CD4-positive, alpha-beta memory T cell (primary cell): ENCODE data around the gene TNFRSF25. TPM values are rescaled to one million over a fixed set of nuclear protein-coding genes. Genes with fewer than 3 reads are reported as not detected.
"Not testable (repeated sequence)": the region's sequence is repeated elsewhere in the genome, so short reads cannot be mapped to it uniquely, and the experiment has no call there.

Experiments used
- CTCF ChIA-PET: fragments of 350-600 bp; sonication (Branson Sonifier 250); formaldehyde crosslinking; loops from one replicate; lab custom pipeline; 2021; ENCODE audit warnings: inconsistent platforms; ENCODE audit not compliant: partially characterized antibody; lab: Charles Lee
- POLR2A ChIA-PET: fragments of 350-600 bp; sonication (Branson Sonifier 250); formaldehyde crosslinking; loops from one replicate; lab custom pipeline; 2021; ENCODE audit not compliant: partially characterized antibody; lab: Charles Lee
- DNase-seq, 5 donors: peaks; one replicate each; pipeline versions ENCODE4 v3.0.0 to v3.0.0-alpha.2; 2020 to 2022; ENCODE audit warnings: mixed read lengths in 1 of 5
- H3K27ac ChIP-seq: one replicate; pipeline ENCODE4 v1.7.0; 2013; ENCODE audit warnings: low read depth, low read length
- H3K27me3 ChIP-seq: 2 replicates; pipeline ENCODE4 v1.7.0; 2013; ENCODE audit warnings: mild to moderate bottlenecking, low read length, moderate library complexity; ENCODE audit not compliant: insufficient read depth
- H3K36me3 ChIP-seq: 2 replicates; pipeline ENCODE4 v1.7.0; 2013; ENCODE audit warnings: mild to moderate bottlenecking, low read length, moderate library complexity; ENCODE audit not compliant: insufficient read depth
- H3K4me1 ChIP-seq: 2 replicates; pipeline ENCODE4 v1.7.0; 2013; ENCODE audit warnings: mild to moderate bottlenecking, low read length, moderate library complexity; ENCODE audit not compliant: insufficient read depth
- H3K4me3 ChIP-seq, 2 donors: one replicate each; pipeline ENCODE4 v1.7.0; 2013; ENCODE audit warnings: low read length in 2 of 2, mild to moderate bottlenecking in 1 of 2
- H3K9me3 ChIP-seq, 2 donors: one replicate each; pipeline ENCODE4 v1.7.0; 2013; ENCODE audit warnings: low read length in 2 of 2, control low read depth in 1 of 2; ENCODE audit not compliant: control insufficient read depth in 1 of 2
- H3K27ac Mint-ChIP-seq, 7 donors: one replicate each; pipeline ENCODE4 v1.8.0; 2020 to 2021; ENCODE audit warnings: mixed read lengths in 7 of 7, mild to moderate bottlenecking in 6 of 7, inconsistent platforms in 3 of 7, moderate library complexity in 3 of 7
- H3K27me3 Mint-ChIP-seq, 2 donors: one replicate each; pipeline ENCODE4 v1.8.0; 2020 to 2021; ENCODE audit warnings: mixed read lengths in 2 of 2
- H3K36me3 Mint-ChIP-seq, 2 donors: one replicate each; pipeline ENCODE4 v1.8.0; 2020 to 2021; ENCODE audit warnings: mixed read lengths in 2 of 2, inconsistent platforms in 1 of 2, mild to moderate bottlenecking in 1 of 2
- H3K4me1 Mint-ChIP-seq, 4 donors: one replicate each; pipeline ENCODE4 v1.8.0; 2020 to 2021; ENCODE audit warnings: mixed read lengths in 4 of 4, mild to moderate bottlenecking in 1 of 4
- H3K4me3 Mint-ChIP-seq, 8 donors: one replicate each; pipeline ENCODE4 v1.8.0; 2020 to 2021; ENCODE audit warnings: mixed read lengths in 8 of 8, mild to moderate bottlenecking in 7 of 8, moderate library complexity in 6 of 8, inconsistent platforms in 3 of 8
- H3K9me3 Mint-ChIP-seq, 8 donors: one replicate each; pipeline ENCODE4 v1.8.0; 2020 to 2021; ENCODE audit warnings: mixed read lengths in 8 of 8, mild to moderate bottlenecking in 5 of 8, inconsistent platforms in 3 of 8, moderate library complexity in 1 of 8
- intact Hi-C: fragments of 100-400 bp; cut with micrococcal nuclease; formaldehyde crosslinking; loops from one replicate; pipeline ENCODE4 v1.15.1; 2023
- polyA plus RNA-seq, 2 donors: library from polyadenylated mRNA; unstranded; fragments of 300-500 nt; fragmentation: Illumina TruSeq; gene quantifications; one replicate each; pipeline ENCODE4 v1.2.3, GENCODE V29; 2021
- total RNA-seq, 2 experiments: library from RNA; stranded (reverse); gene quantifications; one replicate each; pipeline ENCODE4 v1.2.3, GENCODE V29; 2021

Gene TNFRSF25
- total and polyA plus RNA-seq, 4 experiments from 2014 or later = 28.9 to 415 (median 227) TPM

DNA sequence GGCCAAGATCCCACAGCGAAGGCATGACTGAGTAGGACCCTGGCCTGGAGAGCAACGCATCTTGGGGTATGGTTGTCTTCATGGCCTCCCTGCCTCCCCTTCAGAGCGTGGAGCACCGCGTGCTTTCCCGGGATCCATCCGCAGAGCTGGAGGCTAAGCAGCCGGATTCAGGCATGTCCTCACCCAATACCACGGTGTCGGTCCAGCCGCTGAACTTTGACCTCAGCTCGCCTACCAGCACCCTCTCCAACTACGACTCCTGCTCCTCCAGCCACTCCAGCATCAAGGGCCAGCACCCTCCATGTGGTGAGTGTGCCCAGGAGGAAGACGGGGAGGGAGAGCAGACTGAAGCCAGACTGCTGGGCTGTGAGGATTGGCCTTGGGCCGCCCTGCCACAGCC is 21.6 kb downstream of the TNFRSF25 start:
- H3K4me1 Mint-ChIP-seq = peaks cover 9 to 22% (median 15%) of the 10 kb centered on the region in 4 donors
- peaks cover 14 to 15% of the 10 kb centered on the region in 2 donors for H3K27me3 Mint-ChIP-seq
- Histone ChIP-seq H3K27ac (no peak overlapping the region), H3K27me3 (peaks cover 11% of the 10 kb centered on the region), H3K36me3 (no peaks in the 10 kb centered on the region), H3K4me3 (no peak overlapping the region), H3K9me3 (no peaks in the 10 kb centered on the region), H3K4me1 (peaks cover 36% of the 10 kb centered on the region)
- peaks cover 0 to under 1% (median 0%) of the 10 kb centered on the region in 8 donors for H3K9me3 Mint-ChIP-seq
- no peak overlapping the region for H3K27ac Mint-ChIP-seq
- intact Hi-C loops = no loop called here
- DNase-seq = no peak
- no peaks in the 10 kb centered on the region for H3K36me3 Mint-ChIP-seq
- CTCF ChIA-PET = interaction anchor here (1.1 to 2.0 kb wide), 2 partner anchors 19 to 21 kb away, joined by 4 to 6 read pairs; partner anchors contain the start of gene TNFRSF25
- H3K4me3 Mint-ChIP-seq = no peak overlapping the region
- POLR2A ChIA-PET = interaction anchor here (18.5 kb wide), 1 partner anchor 16 kb away, joined by 390 read pairs; the partner anchor contains the start of gene TNFRSF25

DNA sequence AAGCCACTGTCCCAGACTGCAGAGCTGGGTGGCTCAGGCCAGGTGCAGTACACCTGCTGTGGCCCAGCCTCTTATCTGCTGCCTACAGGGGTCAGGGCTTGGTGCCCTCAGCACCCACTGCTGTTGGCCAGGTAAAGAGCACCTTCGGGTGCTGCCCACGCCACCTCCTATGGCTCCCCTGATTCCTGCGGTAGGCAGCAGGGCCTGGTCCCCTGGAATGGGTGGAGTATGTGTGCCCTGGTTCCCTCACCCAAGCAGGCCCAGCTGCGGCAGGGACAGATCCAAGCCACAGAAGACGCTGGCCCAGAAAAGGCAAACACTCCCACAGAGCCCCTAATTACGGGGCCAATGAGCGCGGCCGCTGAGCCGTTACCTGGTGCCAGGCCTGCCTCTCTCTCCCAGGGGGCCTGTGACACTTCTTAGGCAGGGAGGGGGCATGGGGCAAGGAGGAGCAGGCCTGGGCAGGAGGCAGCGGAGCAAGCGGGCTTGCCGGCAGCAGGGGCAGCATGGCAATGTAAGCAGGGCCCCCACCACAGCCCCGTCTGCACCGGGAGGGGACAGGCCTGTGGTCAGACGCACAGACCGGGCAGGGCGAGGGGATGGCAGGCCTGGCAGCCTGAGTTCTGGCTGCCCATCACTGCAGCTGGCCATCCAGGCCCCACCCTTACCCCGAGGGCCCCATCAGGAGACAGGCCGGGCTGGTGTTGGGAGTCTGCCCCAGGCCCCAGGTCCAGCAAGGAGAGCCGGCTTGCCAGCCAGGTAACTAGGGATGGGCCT is 22.4 kb downstream of the TNFRSF25 start:
- Histone ChIP-seq H3K36me3 (no peaks in the 10 kb centered on the region), H3K4me3 (no peak overlapping the region), H3K27me3 (peaks cover 11% of the 10 kb centered on the region), H3K4me1 (peaks cover 32% of the 10 kb centered on the region), H3K27ac (no peak overlapping the region), H3K9me3 (no peaks in the 10 kb centered on the region)
- Mint-ChIP-seq H3K36me3 (no peaks in the 10 kb centered on the region), H3K27ac (no peak overlapping the region), H3K9me3 (no peaks in the 10 kb centered on the region), H3K4me1 (peaks cover 8 to 19% (median 13%) of the 10 kb centered on the region in 4 donors), H3K27me3 (peaks cover 13 to 16% of the 10 kb centered on the region in 2 donors), H3K4me3 (no peak overlapping the region)
- DNase-seq = no peak
- ChIA-PET CTCF (interaction anchor here (0.7 to 2.0 kb wide), 10 partner anchors 14 to 95 kb away, joined by 3 to 8 read pairs (median 4); partner anchors contain the start of gene TNFRSF25), POLR2A (interaction anchor here (18.5 kb wide), 1 partner anchor 17 kb away, joined by 390 read pairs; the partner anchor contains the start of gene TNFRSF25)
- intact Hi-C loops = no loop called here

DNA sequence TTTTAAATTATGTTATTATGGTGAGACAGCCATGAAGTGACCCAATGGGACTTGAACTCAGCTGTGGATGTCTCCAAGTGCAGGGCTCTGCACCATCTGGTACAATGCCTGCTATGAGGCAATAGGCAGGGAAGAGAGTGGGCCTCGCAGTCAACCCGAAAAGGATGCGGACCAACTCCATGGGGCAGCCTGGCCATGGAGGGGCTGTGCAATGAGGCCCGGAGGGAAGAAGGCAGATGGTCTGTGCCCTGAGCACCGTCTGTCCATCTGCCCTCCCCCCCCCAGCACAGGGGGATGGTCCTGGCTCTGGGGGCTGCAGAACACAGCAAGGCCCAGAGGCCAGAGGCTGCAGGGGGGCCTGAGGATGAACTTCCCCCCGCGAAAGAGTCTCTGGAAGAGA is 24.4 kb downstream of the TNFRSF25 start:
- CTCF ChIA-PET = interaction anchor here (1.3 to 7.7 kb wide), 8 partner anchors 20 to 195 kb away, joined by 3 to 88 read pairs (median 8); partner anchors contain the start of genes HES2 and TNFRSF25
- H3K9me3 Mint-ChIP-seq = no peaks in the 10 kb centered on the region
- peak overlapping the region in 3 of 8 donors; percentile 25 to 58 (median 57) for H3K4me3 Mint-ChIP-seq
- intact Hi-C loops = no loop called here
- H3K9me3 ChIP-seq = no peaks in the 10 kb centered on the region
- no peak for DNase-seq
- POLR2A ChIA-PET = interaction anchor here (1.0 to 18.5 kb wide), 3 partner anchors 18 to 161 kb away, joined by 4 to 390 read pairs (median 5); partner anchors contain the start of genes ACOT7, KLHL21 and TNFRSF25
- H3K36me3 Mint-ChIP-seq = no peaks in the 10 kb centered on the region
- peaks cover 13% of the 10 kb centered on the region for H3K4me1 ChIP-seq
- H3K4me1 Mint-ChIP-seq = peaks cover 12 to 21% (median 17%) of the 10 kb centered on the region in 4 donors
- H3K27me3 Mint-ChIP-seq = peaks cover 18 to 19% of the 10 kb centered on the region in 2 donors
- H3K27me3 ChIP-seq = peaks cover 9% of the 10 kb centered on the region
- H3K4me3 ChIP-seq = no peak overlapping the region
- H3K36me3 ChIP-seq = no peaks in the 10 kb centered on the region
- no peak overlapping the region for H3K27ac ChIP-seq
- H3K27ac Mint-ChIP-seq = no peak overlapping the region

DNA sequence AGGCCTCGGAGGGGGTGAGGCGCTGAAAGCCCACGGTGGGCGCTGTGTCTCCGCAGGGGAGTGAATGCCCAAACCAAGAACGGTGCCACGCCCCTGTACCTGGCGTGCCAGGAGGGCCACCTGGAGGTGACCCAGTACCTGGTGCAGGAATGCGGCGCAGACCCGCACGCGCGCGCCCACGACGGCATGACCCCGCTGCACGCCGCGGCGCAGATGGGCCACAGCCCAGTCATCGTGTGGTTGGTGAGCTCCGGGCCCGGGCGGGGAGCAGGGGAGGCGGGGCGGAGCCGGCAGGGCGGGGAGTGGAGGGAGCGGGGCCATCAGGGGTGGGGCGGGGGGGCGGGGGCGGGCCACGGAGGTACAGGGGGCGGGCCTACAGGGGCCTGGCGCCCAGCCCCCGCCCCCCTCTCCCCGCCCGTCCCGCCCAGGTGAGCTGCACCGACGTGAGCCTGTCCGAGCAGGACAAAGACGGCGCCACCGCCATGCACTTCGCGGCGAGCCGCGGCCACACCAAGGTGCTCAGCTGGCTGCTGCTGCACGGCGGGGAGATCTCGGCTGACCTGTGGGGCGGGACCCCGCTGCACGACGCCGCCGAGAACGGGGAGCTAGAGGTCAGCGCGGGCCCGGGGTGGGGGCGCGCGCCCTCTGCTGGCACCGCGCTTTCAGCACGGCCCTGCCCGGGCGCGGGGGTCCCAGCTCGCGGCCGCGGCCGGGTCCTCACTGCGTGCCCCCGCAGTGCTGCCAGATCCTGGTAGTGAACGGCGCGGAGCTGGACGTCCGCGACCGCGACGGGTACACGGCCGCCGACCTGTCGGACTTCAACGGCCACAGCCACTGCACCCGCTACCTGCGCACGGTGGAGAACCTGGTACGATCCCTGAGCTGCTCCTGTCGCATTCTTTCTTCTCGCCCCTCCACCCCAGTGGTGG is 25.5 kb downstream of the TNFRSF25 start:
- H3K36me3 Mint-ChIP-seq = no peaks in the 10 kb centered on the region
- Histone ChIP-seq H3K4me1 (peaks cover 9% of the 10 kb centered on the region), H3K27me3 (peaks cover 5% of the 10 kb centered on the region), H3K36me3 (no peaks in the 10 kb centered on the region), H3K9me3 (no peaks in the 10 kb centered on the region), H3K4me3 (no peak overlapping the region), H3K27ac (no peak overlapping the region)
- peaks cover 14 to 15% of the 10 kb centered on the region in 2 donors for H3K27me3 Mint-ChIP-seq
- H3K9me3 Mint-ChIP-seq = no peaks in the 10 kb centered on the region
- ChIA-PET POLR2A (interaction anchor here (0.8 to 18.5 kb wide), 6 partner anchors 9 to 341 kb away, joined by 3 to 390 read pairs (median 4); partner anchors contain the start of genes ACOT7, KLHL21 and TNFRSF25), CTCF (interaction anchor here (0.5 to 7.7 kb wide), 18 partner anchors 8 to 206 kb away, joined by 3 to 88 read pairs (median 5); partner anchors contain the start of genes HES2 and TNFRSF25)
- peak overlapping the region in 1 of 7 donors; percentile 61 for H3K27ac Mint-ChIP-seq
- intact Hi-C loops = no loop called here
- peaks cover 12 to 21% (median 14%) of the 10 kb centered on the region in 4 donors for H3K4me1 Mint-ChIP-seq
- H3K4me3 Mint-ChIP-seq = peak overlapping the region in 6 of 8 donors; percentile 15 to 58 (median 46)
- DNase-seq = peak; percentile 71 to 84 (median 73)

DNA sequence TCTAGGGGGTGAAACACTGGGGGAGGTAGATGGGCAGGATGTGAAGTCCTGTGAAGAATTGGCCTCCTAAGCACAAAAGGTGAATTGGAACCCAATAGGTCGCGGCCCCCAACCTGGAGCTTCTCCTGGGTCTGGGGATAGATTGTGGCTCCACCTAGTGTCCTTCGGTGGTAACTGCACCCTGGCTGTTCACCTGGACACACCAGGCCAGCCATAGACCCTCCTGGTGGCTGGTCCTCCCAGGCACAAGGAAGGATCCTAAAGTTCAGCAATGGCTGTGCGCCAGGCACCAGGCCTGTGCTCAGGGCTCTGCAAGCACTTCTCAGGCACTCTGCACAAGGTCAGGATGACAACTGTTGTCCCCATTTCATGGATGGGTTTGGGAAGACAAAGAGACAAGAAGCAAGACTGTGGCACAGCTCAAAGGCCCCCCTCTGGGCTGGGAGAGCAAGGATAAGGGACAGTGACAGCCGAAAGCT is 27.9 kb downstream of the TNFRSF25 start:
- Histone ChIP-seq H3K9me3 (no peaks in the 10 kb centered on the region), H3K27ac (no peak overlapping the region), H3K27me3 (no peaks in the 10 kb centered on the region), H3K36me3 (no peaks in the 10 kb centered on the region), H3K4me3 (no peak overlapping the region), H3K4me1 (peaks cover 5% of the 10 kb centered on the region)
- ChIA-PET POLR2A (interaction anchor here (0.9 to 18.5 kb wide), 4 partner anchors 15 to 90 kb away, joined by 3 to 390 read pairs (median 6); partner anchors contain the start of genes HES2 and TNFRSF25), CTCF (interaction anchor here (0.6 to 7.7 kb wide), 32 partner anchors 8 to 191 kb away, joined by 3 to 88 read pairs (median 5); partner anchors contain the start of genes ESPN, HES2, PLEKHG5 and TNFRSF25)
- H3K9me3 Mint-ChIP-seq = no peaks in the 10 kb centered on the region
- H3K27me3 Mint-ChIP-seq = peaks cover 11 to 12% of the 10 kb centered on the region in 2 donors
- no peaks in the 10 kb centered on the region for H3K36me3 Mint-ChIP-seq
- DNase-seq = peak; percentile 68 to 78 (median 71)
- peak overlapping the region in 4 of 8 donors; percentile 20 to 83 (median 36) for H3K4me3 Mint-ChIP-seq
- intact Hi-C loops = loop anchor here (1.0 kb wide), 3 partner anchors 15 to 192 kb away; no protein-coding TSS in a partner anchor
- H3K4me1 Mint-ChIP-seq = peaks cover 7 to 14% (median 9%) of the 10 kb centered on the region in 4 donors
- H3K27ac Mint-ChIP-seq = peak overlapping the region in 3 of 7 donors; percentile 41 to 75 (median 44)

DNA sequence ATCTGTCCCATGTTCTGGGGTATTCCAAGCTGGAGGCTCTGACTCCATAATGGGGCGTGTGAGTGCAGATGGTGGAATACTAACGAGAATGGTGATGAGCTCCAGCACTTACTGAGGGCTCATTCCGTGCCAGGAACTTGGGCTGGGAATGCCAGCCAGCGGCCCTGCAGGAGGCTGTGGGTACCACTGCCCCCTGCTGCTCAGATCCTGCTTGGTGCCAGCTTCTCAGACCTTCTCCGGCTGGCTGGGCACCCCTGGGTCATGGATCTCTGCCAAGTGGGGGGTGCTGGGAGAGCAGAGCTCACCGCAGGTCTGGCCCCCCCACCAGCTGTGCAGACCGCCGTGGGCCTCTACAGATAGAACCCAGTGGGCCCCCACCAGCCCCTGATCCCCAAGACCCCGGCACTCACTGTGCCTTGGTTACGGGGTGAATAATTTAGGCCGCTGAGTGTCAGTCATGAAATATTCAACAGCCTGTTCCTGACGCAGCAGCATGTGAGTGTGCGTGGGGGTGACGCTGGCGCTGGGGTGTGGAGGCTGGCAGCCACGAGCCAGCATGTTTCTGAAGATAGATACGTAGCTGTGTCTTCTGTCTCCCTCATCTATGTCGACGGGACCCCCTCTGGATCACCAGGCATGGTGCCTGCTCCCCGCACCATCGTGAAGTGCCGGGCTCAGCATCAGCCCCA is 28.8 kb downstream of the TNFRSF25 start:
- ChIA-PET CTCF (interaction anchor here (0.6 to 7.7 kb wide), 19 partner anchors 11 to 190 kb away, joined by 3 to 88 read pairs (median 9); partner anchors contain the start of genes ESPN, HES2 and PLEKHG5), POLR2A (interaction anchor here (0.9 to 18.5 kb wide), 3 partner anchors 14 to 89 kb away, joined by 3 to 390 read pairs (median 8); partner anchors contain the start of gene TNFRSF25)
- H3K27ac ChIP-seq, H3K4me1 ChIP-seq, H3K4me3 Mint-ChIP-seq, H3K9me3 Mint-ChIP-seq, H3K36me3 ChIP-seq, H3K27me3 ChIP-seq, DNase-seq, H3K36me3 Mint-ChIP-seq, H3K9me3 ChIP-seq, intact Hi-C loops, H3K4me3 ChIP-seq, H3K27ac Mint-ChIP-seq: not testable (repeated sequence)
- H3K4me1 Mint-ChIP-seq = peaks cover 7 to 14% (median 9%) of the 10 kb centered on the region in 4 donors
- H3K27me3 Mint-ChIP-seq = peaks cover 11 to 12% of the 10 kb centered on the region in 2 donors
